Tibial nerve (tissue), 4 donors: ENCODE results near the gene HNRNPDL. TPM values are rescaled to one million over a fixed set of nuclear protein-coding genes. Genes with fewer than 3 reads are reported as not detected.

ENCODE experiments used
- DNase-seq, 2 donors: peaks; one replicate each; pipeline ENCODE4 v3.0.0-alpha.2; 2019; ENCODE audit warnings: low spot score in 2 of 2
- H3K27ac ChIP-seq, 4 donors: fragments of 200-600 bp; sonication (generic) in 3 of 4; one replicate each; pipeline ENCODE4 v1.5.1; 2017 to 2019; ENCODE audit warnings: mild to moderate bottlenecking in 1 of 4
- H3K27me3 ChIP-seq, 2 donors: fragments of 200-600 bp; sonication (generic) in 1 of 2; one replicate each; pipeline versions ENCODE4 v1.5.1 to v1.6.0; 2017 to 2019
- H3K36me3 ChIP-seq, 3 donors: fragments of 200-600 bp; sonication (generic); one replicate each; pipeline ENCODE4 v1.5.1; 2018 to 2019
- H3K4me1 ChIP-seq, 4 donors: fragments of 200-600 bp; sonication (generic) in 3 of 4; one replicate each; pipeline ENCODE4 v1.5.1; 2017 to 2019
- H3K4me3 ChIP-seq, 4 donors: fragments of 200-600 bp; sonication (generic) in 3 of 4; one replicate each; pipeline ENCODE4 v1.5.1; 2017 to 2019; ENCODE audit warnings: mild to moderate bottlenecking in 1 of 4, moderate library complexity in 1 of 4
- H3K9me3 ChIP-seq, 4 donors: fragments of 200-600 bp; sonication (generic) in 3 of 4; one replicate each; pipeline ENCODE4 v1.5.1; 2017 to 2019
- EP300 ChIP-seq, 2 donors: sonication (generic); formaldehyde crosslinking; IDR thresholded peaks; one replicate each; pipeline ENCODE4 v1.6.1; 2017; ENCODE audit warnings: antibody characterized with exemption in 2 of 2, mild to moderate bottlenecking in 1 of 2
- POLR2A ChIP-seq, 2 donors: fragments of 450-650 bp; IDR thresholded peaks; one replicate each; pipeline ENCODE4 v1.6.1; 2017; ENCODE audit warnings: antibody characterized with exemption in 2 of 2, mild to moderate bottlenecking in 2 of 2, moderate library complexity in 2 of 2
- WGBS, 2 donors: methylation state at CpG; one replicate each; pipeline ENCODE4 v1.1.5; 2018; 5-methylcytosine and 5-hydroxymethylcytosine counted together
- total RNA-seq, 4 donors: library from RNA; depleted of rRNA; stranded (reverse); fragments of >200 nt; gene quantifications; one replicate each; pipeline ENCODE4 v1.1.0, GENCODE V29; 2016
- TF ChIP-seq, protein P1 (sequence below), 5 experiments: fragments of 200-600 bp in 3 of 5; fragments of 450-650 bp in 2 of 5; sonication (generic) in 3 of 5; IDR thresholded peaks; one replicate each; pipeline ENCODE4 v1.5.1; 2016 to 2019; ENCODE audit warnings: antibody characterized with exemption in 5 of 5, mild to moderate bottlenecking in 3 of 5, moderate library complexity in 2 of 5

Gene HNRNPDL
- total RNA-seq, 4 donors from 2014 or later: 169 to 189 (median 176) TPM

DNA sequence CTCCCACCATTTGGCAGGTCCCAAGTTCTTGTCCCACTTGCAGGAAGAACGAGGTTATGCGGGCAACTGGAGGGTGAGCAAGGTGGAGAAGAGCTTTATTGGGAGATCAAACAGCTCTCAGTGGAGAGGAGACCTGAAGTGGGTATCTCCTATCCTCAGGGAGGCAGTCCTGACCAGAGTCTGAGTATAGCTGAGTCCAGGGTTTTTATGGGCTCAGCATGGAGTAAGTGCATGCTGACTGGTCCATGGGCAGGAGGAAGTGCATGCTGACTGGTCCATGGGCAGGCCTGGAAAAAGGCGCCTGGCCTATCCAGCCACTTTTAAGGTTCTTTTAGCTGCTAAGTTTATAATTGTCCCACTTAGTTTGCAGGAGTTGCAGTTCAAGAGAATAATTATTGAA, 49.0 kb downstream of the HNRNPDL start:
- WGBS, 2 donors: 98 to 100% methylated on average over 3 of the region's 3 CpGs
- TF ChIP-seq, protein P1, sequence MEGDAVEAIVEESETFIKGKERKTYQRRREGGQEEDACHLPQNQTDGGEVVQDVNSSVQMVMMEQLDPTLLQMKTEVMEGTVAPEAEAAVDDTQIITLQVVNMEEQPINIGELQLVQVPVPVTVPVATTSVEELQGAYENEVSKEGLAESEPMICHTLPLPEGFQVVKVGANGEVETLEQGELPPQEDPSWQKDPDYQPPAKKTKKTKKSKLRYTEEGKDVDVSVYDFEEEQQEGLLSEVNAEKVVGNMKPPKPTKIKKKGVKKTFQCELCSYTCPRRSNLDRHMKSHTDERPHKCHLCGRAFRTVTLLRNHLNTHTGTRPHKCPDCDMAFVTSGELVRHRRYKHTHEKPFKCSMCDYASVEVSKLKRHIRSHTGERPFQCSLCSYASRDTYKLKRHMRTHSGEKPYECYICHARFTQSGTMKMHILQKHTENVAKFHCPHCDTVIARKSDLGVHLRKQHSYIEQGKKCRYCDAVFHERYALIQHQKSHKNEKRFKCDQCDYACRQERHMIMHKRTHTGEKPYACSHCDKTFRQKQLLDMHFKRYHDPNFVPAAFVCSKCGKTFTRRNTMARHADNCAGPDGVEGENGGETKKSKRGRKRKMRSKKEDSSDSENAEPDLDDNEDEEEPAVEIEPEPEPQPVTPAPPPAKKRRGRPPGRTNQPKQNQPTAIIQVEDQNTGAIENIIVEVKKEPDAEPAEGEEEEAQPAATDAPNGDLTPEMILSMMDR (IDR thresholded peaks at IDR 0.05): no peak
- TF ChIP-seq POLR2A (IDR thresholded peaks at IDR 0.05): no peak
- TF ChIP-seq EP300 (IDR thresholded peaks at IDR 0.05): no peak
- no peak for DNase-seq

GRCh38 chr4:82380831-82381230, 49.4 kb downstream of the HNRNPDL start:
- Histone ChIP-seq H3K4me3 (no peak overlapping the region), H3K27ac (no peak overlapping the region), H3K4me1 (peaks cover 0 to 9% (median 2%) of the 10 kb centered on the region in 4 donors), H3K9me3 (peaks cover 0 to 7% (median 0%) of the 10 kb centered on the region in 4 donors), H3K27me3 (no peaks in the 10 kb centered on the region), H3K36me3 (peaks cover 0 to 31% (median 0%) of the 10 kb centered on the region in 3 donors)
- WGBS, 2 donors: 95 to 98% methylated on average over 4 of the region's 4 CpGs
- no peak for DNase-seq
- TF ChIP-seq, protein P1 (IDR thresholded peaks at IDR 0.05): no peak
- no peak for TF ChIP-seq EP300 (IDR thresholded peaks at IDR 0.05)
- no peak for TF ChIP-seq POLR2A (IDR thresholded peaks at IDR 0.05)

More for the DNA sequence above, 49.0 kb downstream of the HNRNPDL start:
- H3K27ac ChIP-seq: no peak overlapping the region
- peaks cover 0 to 31% (median 0%) of the 10 kb centered on the region in 3 donors for H3K36me3 ChIP-seq
- peaks cover 0 to 7% (median 0%) of the 10 kb centered on the region in 4 donors for H3K9me3 ChIP-seq
- peaks cover 0 to 5% (median under 1%) of the 10 kb centered on the region in 4 donors for H3K4me1 ChIP-seq
- H3K4me3 ChIP-seq: no peak overlapping the region
- H3K27me3 ChIP-seq: no peaks in the 10 kb centered on the region

- no peak for TF ChIP-seq EP300 (IDR thresholded peaks at IDR 0.05)
- TF ChIP-seq POLR2A (IDR thresholded peaks at IDR 0.05): no peak
- TF ChIP-seq, protein P1 (IDR thresholded peaks at IDR 0.05): no peak
- Histone ChIP-seq H3K4me1 (peaks cover 0 to 14% (median 4%) of the 10 kb centered on the region in 4 donors), H3K27ac (no peak overlapping the region), H3K27me3 (no peaks in the 10 kb centered on the region), H3K36me3 (peaks cover 0 to 31% (median 0%) of the 10 kb centered on the region in 3 donors), H3K9me3 (peaks cover 0 to 7% (median 0%) of the 10 kb centered on the region in 4 donors), H3K4me3 (no peak overlapping the region)
- no peak for DNase-seq
- 91% methylated on average over 8 to 9 of the region's 9 CpGs for WGBS, 2 donors
Observed at GRCh38 chr4:82380344-82380743, 49.9 kb downstream of the HNRNPDL start.

- no peak for DNase-seq
- H3K4me1 ChIP-seq: peaks cover 0 to 31% (median 7%) of the 10 kb centered on the region in 4 donors
- WGBS, 2 donors: 81 to 90% methylated on average over 4 of the region's 4 CpGs
Observed at GRCh38 chr4:82376109-82376508, 54.2 kb downstream of the HNRNPDL start.

More at GRCh38 chr4:82376109-82376508, 54.2 kb downstream of the HNRNPDL start:
- H3K9me3 ChIP-seq: peaks cover 0 to 3% (median 0%) of the 10 kb centered on the region in 4 donors
- no peak overlapping the region for H3K27ac ChIP-seq
- H3K36me3 ChIP-seq: peaks cover 0 to 14% (median 0%) of the 10 kb centered on the region in 3 donors
- no peak overlapping the region for H3K4me3 ChIP-seq
- no peaks in the 10 kb centered on the region for H3K27me3 ChIP-seq
- TF ChIP-seq, protein P1 (IDR thresholded peaks at IDR 0.05): no peak
- TF ChIP-seq EP300 (IDR thresholded peaks at IDR 0.05) (no peak), POLR2A (IDR thresholded peaks at IDR 0.05) (no peak)
